ENCODE data around the gene EYA2. TPM values are rescaled to one million over a fixed set of nuclear protein-coding genes. Genes with fewer than 3 reads are reported as not detected.

The EYA2 gene
- polyA plus RNA-seq, 1 donor (not counting 4 experiments of a cell fraction or from before 2014, with no cell fraction given) = not detected

- no peak overlapping the region for H3K27ac ChIP-seq (ENCODE audit: control insufficient read depth, insufficient read depth, low read length)
- FAIRE-seq (no peak), DNase-seq (ENCODE audit: low read depth, low spot score) (no peak)
- dilution Hi-C loops (cut with MboI; ENCODE audit: extremely low pct_ligation_motif_present, low sequenced_read_pairs) = no loop called here
- no peaks in the 10 kb centered on the region for H3K36me3 ChIP-seq (ENCODE audit: control insufficient read depth in 2 of 2, extremely low read depth in 1 of 2, insufficient read depth in 2 of 2, low read length in 2 of 2)
- H3K9ac ChIP-seq (ENCODE audit: control insufficient read depth, extremely low read depth, insufficient read depth, low read length) = no peak overlapping the region
- H3K4me1 ChIP-seq (ENCODE audit: control insufficient read depth, extremely low read depth, insufficient read depth, low read length) = no peaks in the 10 kb centered on the region
- H3K4me2 ChIP-seq (ENCODE audit: control insufficient read depth, extremely low read depth, insufficient read depth, low read depth, low read length) = no peak overlapping the region
- no peaks in the 10 kb centered on the region for H3K9me3 ChIP-seq (ENCODE audit: control insufficient read depth, low read depth, low read length)
- H3K9me1 ChIP-seq (ENCODE audit: control insufficient read depth, extremely low read depth, insufficient read depth, low read length) = no peaks in the 10 kb centered on the region
- H4K20me1 ChIP-seq (ENCODE audit: control insufficient read depth, extremely low read depth, insufficient read depth, low read length) = no peaks in the 10 kb centered on the region
- no peaks in the 10 kb centered on the region for H3K79me2 ChIP-seq (ENCODE audit: control insufficient read depth, insufficient read depth, low read length)
- H3K4me3 ChIP-seq (ENCODE audit: control insufficient read depth in 2 of 3, extremely low read depth in 1 of 3, insufficient read depth in 2 of 3, low read depth in 1 of 3, low read length in 3 of 3) = no peak overlapping the region
- no peak for TF ChIP-seq CTCF (optimal IDR thresholded peaks at IDR 0.05 in 1 of 3, IDR thresholded peaks at IDR 0.05 in 1 of 3, conservative IDR thresholded peaks at IDR 0.05 in 1 of 3; ENCODE audit: extremely low read depth in 1 of 3, insufficient read depth in 2 of 3, low read length in 3 of 3)
- no peak for TF ChIP-seq EZH2 (IDR thresholded peaks at IDR 0.05; ENCODE audit: low read length)
- H3K27me3 ChIP-seq (ENCODE audit: control insufficient read depth, extremely low read depth, insufficient read depth, low read length) = no peaks in the 10 kb centered on the region
- no peak overlapping the region for H2AFZ ChIP-seq (ENCODE audit: control insufficient read depth, low read length)
Measured at GRCh38 chr20:46936415-46937156, 41.9 kb downstream of the EYA2 start.

- dilution Hi-C loops (cut with MboI; ENCODE audit: extremely low pct_ligation_motif_present, low sequenced_read_pairs) = no loop called here
- Histone ChIP-seq H4K20me1 (ENCODE audit: control insufficient read depth, extremely low read depth, insufficient read depth, low read length) (no peaks in the 10 kb centered on the region), H2AFZ (ENCODE audit: control insufficient read depth, low read length) (no peak overlapping the region), H3K9me1 (ENCODE audit: control insufficient read depth, extremely low read depth, insufficient read depth, low read length) (no peaks in the 10 kb centered on the region), H3K9me3 (ENCODE audit: control insufficient read depth, low read depth, low read length) (no peaks in the 10 kb centered on the region), H3K4me3 (ENCODE audit: control insufficient read depth in 2 of 3, extremely low read depth in 1 of 3, insufficient read depth in 2 of 3, low read depth in 1 of 3, low read length in 3 of 3) (no peak overlapping the region), H3K4me2 (ENCODE audit: control insufficient read depth, extremely low read depth, insufficient read depth, low read depth, low read length) (no peak overlapping the region), H3K36me3 (ENCODE audit: control insufficient read depth in 2 of 2, extremely low read depth in 1 of 2, insufficient read depth in 2 of 2, low read length in 2 of 2) (no peaks in the 10 kb centered on the region), H3K4me1 (ENCODE audit: control insufficient read depth, extremely low read depth, insufficient read depth, low read length) (no peaks in the 10 kb centered on the region), H3K9ac (ENCODE audit: control insufficient read depth, extremely low read depth, insufficient read depth, low read length) (no peak overlapping the region), H3K27ac (ENCODE audit: control insufficient read depth, insufficient read depth, low read length) (no peak overlapping the region), H3K27me3 (ENCODE audit: control insufficient read depth, extremely low read depth, insufficient read depth, low read length) (no peaks in the 10 kb centered on the region), H3K79me2 (ENCODE audit: control insufficient read depth, insufficient read depth, low read length) (no peaks in the 10 kb centered on the region)
- no peak for DNase-seq (ENCODE audit: low read depth, low spot score)
- no peak for TF ChIP-seq EZH2 (IDR thresholded peaks at IDR 0.05; ENCODE audit: low read length)
- no peak for TF ChIP-seq CTCF (optimal IDR thresholded peaks at IDR 0.05 in 1 of 3, IDR thresholded peaks at IDR 0.05 in 1 of 3, conservative IDR thresholded peaks at IDR 0.05 in 1 of 3; ENCODE audit: extremely low read depth in 1 of 3, insufficient read depth in 2 of 3, low read length in 3 of 3)
- FAIRE-seq = no peak
Measured at GRCh38 chr20:46937157-46937523, 42.5 kb downstream of the EYA2 start.
